NCI-H510A treated with DMSO at 0.1 percent for 48 hours (cell line): ENCODE data around the gene EIPR1.

Experiments
- DNase-seq: peaks from one replicate; lab custom pipeline; 2025; lab: John Stamatoyannopoulos, UW

The EIPR1 gene

GRCh38 chr2:3267869-3268704 lies 109.5 kb downstream of the EIPR1 start:
- DNase-seq: no peak

- no peak for DNase-seq
Observed at GRCh38 chr2:3266925-3267867, 110.4 kb downstream of the EIPR1 start.

GRCh38 chr2:3265981-3266924 lies 111.4 kb downstream of the EIPR1 start:
- no peak for DNase-seq

- no peak for DNase-seq
Observed at GRCh38 chr2:3265471-3265870, 112.1 kb downstream of the EIPR1 start.

- DNase-seq: no peak
Observed at GRCh38 chr2:3264010-3264744, 113.4 kb downstream of the EIPR1 start.

GRCh38 chr2:3263487-3263886 lies 114.1 kb downstream of the EIPR1 start:
- DNase-seq: no peak

DNA sequence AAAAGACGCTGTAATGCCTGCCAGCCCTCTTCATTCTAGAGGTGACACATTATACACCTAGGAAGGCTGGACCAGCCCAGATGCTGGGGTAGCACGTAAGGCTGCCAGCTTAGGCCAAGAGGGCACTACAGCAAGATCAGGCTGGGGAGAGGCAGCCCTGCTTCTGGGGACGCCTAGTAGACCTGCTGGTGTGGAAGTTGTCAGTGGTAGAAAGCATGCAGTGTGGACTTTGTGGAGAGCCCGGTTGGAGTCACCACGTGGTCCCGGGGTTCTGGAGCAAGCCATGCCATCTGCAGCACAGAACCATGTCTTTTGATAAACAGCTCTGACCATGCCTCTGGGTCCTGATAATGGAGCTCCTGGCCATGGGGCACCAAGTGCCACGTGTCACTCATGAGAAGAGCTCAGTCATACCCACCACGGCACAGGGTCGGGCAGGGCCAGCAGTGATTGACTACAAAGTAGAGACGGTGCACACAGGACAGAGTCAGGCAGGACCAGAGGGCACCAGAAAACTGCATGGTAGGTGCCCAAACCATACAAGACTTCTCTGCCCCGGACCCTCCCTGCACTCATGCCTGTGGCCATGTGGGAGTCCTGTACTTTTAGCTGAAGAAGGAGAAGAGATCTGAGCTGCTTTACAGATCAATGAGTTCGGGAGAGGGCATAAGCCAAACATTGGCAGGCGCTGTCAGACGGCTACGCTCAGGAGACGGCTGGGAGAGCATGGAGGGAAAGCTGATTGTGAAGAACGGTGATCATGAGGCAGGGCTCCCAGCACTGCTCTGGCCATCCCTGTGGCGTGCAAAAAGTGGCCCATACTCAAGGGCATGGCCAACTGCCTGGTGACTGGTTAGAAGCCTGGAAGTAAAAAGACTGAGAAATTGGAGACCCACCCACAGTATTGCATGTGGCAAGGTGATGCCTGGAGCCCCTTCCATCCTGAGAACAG lies 114.9 kb downstream of the EIPR1 start:
- DNase-seq: no peak

- no peak for DNase-seq
Observed at GRCh38 chr2:3261511-3261910, 116.1 kb downstream of the EIPR1 start.

- no peak for DNase-seq
Observed at GRCh38 chr2:3260959-3261358, 116.7 kb downstream of the EIPR1 start.

GRCh38 chr2:3257826-3258225 lies 119.8 kb downstream of the EIPR1 start:
- DNase-seq: no peak

- DNase-seq: no peak
Observed at GRCh38 chr2:3257166-3257565, 120.5 kb downstream of the EIPR1 start.

DNA sequence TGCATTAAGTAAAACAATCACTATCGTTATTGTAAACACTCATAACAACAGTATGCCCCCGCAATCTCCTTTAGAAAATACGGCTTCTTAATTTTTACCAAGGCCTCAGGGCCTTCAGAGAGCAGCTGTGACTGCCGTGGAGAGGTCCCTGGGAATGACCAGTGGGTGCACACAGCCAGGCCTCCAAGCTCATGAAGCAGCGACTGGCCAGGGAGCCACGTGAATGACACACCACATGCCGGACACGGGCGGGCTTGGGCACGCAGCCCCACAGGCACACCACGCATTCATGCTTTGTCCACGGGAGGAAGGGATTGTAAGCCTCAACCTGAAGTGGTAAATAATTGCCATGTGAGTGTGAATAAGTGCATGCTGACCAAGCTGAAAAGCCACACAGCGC lies 121.0 kb downstream of the EIPR1 start:
- DNase-seq: no peak

DNA sequence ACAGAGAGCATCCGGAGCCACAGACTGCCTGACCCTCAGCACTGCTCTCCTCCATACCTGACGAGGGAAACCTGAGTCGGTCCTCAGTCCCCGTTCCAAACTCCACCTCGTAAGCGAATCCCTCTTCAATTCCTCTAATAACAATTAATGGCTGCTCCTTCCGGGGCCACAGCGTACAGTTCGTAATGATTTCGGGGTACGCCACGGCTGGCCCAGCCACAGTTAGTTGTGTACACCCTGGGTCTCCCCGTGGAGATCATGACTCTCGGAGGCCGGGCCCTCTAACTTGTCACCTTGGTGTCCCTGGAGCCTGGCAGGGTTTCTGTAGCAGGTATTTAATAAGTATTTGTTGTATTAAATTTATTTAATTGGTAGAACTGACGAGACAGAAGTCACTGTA lies 121.5 kb downstream of the EIPR1 start:
- DNase-seq: no peak

- DNase-seq: no peak
Observed at GRCh38 chr2:3254442-3254941, 123.1 kb downstream of the EIPR1 start.

DNA sequence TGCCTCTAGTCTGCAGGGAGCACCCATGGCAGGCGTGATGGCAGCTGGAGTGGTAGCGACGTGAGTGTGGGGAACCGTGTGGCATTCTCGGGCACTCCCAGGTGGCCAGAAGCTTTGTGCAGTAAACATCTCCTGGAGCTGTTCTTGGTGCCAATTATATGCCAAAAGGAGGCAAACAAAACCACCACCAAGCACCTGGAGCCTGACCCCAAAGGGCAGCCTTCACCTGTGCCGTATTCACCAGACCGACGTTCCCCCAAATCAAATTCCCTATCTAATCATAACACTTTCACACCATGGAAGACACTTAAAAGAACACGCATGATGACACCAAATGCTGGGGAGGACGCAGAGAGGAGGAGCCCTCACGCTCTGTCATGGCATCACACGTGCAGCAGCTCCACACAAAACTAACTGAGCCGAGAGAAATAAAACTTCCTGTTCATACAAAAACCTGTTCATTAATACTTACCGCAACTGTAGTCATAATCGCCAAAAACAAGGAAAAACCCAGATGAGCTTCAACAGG lies 123.6 kb downstream of the EIPR1 start:
- no peak for DNase-seq

- DNase-seq: no peak
Observed at GRCh38 chr2:3251946-3252345, 125.7 kb downstream of the EIPR1 start.

GRCh38 chr2:3249476-3249962 lies 128.1 kb downstream of the EIPR1 start:
- DNase-seq: no peak

DNA sequence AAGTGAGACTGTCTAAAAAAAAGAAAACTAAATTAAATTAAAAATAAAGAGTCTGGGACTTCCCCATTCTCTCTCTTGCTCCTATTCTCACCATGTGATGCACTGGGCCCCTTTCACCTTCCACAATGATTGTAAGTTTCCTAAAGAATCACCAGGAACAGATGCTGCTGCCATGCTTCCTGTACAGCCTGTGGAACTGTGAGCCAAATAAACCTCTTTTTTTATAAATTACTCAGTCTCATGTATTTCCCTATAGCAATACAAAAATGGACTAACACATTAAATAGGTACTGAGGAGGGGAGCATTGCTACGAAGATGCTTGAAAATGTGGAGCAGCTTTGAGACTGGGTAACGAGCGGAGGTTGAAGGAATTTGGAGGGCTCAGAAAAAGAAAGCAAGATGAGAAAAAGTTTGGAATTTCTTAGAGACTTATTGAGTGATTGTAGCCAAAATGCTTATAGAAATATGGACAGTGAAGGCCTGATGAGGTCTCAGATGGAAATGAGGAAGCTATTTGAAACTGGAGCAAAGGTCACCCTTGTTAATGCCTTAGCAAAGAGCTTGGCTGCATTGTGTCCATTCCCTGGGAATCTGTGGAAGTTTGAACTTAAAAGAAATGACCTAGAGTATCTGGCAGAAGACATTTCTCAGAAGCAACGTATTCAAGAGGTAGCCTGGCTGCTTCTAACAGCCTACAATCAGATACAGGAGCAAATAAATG lies 128.7 kb downstream of the EIPR1 start:
- no peak for DNase-seq
